Globus pallidus (tissue), 1 donor: ENCODE data around the gene YBEY.
A peak's percentile ranks its signal among the peaks of the same experiment; 100 is the strongest.
"Not testable (repeated sequence)": the region's sequence is repeated elsewhere in the genome, so short reads cannot be mapped to it uniquely, and the experiment has no call there.

ENCODE experiments used
- DNase-seq: peaks from one replicate; pipeline ENCODE4 v3.0.0-alpha.2; 2015; ENCODE audit warnings: low spot score

The YBEY gene, protein sequence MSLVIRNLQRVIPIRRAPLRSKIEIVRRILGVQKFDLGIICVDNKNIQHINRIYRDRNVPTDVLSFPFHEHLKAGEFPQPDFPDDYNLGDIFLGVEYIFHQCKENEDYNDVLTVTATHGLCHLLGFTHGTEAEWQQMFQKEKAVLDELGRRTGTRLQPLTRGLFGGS

DNA sequence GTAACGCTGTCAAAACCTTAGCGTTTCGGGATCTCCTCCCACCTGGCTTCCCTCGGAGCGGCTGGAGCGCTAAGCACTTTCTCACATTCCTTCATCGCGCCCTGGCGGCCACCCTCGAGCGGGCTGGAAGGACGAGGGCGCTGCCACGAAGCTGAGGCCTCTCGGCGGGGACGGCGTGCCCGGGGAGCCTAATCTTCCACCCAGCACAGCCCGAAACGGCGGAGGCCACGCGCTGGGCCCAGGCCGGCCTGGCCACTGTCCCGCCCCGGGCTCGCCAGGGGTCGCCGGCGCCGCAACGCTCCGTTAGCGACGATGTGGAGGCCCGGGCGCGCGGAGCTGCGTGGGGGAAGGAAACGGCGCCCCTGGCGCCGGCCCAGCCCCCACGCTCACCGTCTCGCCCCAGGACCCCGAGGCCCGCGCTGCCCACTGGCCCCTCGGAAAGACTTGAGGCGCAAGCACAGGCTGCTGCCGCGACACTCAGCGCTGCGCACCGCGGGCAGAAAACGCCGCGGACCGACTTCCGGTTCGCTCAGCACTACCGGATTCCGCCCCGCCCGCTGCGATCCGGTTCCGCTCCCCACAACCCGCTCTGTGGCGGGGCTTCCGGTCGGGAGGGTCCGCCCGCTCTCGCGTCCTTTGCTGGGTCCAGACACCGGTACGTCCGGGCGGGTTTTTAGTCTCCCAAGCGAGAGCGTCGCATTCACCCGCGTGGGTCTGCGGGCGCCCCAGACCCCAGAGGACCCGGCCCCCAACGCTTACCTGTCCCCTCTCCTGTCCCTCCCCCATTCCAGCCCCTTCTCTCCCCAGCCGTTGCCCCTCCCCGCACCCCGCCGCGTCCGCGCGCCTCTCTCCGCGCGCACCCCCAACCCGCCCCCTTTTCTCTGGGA is at the start of gene YBEY:
TSS of gene YBEY (plus strand) at position 582 of the 887 bp plus-strand sequence. CDS start 572 bp downstream, outside the sequence.
- peak; percentile 85 for DNase-seq

DNA sequence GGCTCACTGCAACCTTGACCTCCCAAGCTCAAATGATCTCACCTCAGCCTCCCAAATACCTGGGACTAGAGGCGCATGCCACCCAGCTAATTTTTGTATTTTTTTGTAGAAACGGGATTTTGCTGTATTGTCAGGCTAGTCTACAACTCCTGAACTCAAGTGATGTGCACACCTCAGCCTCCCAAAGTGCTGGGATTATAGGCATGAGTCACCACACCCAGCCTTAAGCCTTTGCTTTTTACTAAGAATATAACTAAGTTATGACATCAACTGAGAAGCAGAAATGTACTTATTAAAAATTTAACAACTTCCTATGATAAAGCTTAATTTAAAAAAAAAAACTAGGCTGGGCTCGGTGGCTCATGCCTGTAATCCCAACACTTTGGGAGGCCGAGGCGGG is 48.7 kb upstream of the YBEY start:
- no peak for DNase-seq

DNA sequence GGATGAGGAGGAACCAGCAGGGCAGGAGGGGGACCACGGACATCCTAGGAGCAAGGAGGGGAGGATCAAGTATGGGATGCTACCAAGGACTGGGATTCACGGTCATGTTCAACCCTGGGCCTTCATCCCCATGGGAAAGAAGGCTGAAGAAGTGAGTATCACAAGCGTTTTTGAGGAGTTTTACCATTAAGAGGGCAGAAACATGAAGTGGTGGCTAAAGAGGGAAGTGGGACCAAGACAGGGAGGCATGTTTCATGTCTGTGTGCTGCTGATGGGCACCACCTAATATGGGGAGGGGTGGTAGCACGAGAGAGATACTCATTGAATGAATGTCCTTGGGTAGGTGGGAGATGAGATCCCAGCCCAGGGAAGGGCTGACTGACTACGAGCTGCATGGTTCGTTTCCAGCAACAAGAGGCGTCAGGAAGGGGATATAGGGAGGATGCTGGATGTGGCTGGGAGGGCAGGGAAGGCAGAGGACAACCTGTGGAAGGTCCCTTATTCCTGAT is 46.3 kb upstream of the YBEY start:
- DNase-seq: no peak

DNA sequence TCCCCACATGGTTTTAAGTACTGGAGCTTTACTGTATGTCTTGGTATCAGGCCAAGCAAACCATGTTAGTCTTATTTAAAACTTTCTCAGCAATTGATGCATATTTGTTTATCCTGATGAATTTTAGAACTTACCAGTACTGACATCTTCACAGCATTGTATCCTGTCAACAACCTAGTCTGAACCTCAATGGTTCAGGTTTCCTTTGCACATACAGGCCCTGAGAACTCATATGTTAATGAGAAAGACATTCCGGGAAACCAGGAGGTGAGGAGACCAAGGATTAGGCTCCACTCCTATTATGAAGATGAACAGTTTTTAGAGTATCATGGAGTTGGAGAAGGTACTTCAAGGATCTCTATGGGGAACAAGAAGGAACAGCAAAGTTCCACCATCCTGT is 44.6 kb upstream of the YBEY start:
- DNase-seq: not testable (repeated sequence)

DNA sequence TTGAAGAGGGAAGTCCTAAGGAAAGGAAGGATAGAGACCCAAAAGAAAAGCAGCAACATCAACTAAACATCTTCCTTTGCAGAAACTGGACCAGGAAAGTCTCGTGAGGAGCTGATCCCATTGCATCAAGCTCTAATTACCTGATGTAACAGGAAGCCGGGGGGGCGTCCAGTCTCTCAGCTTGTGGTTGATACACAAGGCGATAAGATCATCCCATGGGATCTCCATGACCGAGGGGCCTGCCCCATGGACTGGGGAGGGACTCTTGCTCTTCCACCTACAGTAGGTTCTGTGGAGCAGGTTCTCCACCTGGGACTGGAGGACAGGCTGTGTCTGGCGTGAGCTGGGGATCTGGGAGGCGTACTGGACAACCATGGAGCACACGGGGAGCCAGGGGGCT is 42.8 kb upstream of the YBEY start:
- DNase-seq: no peak

DNA sequence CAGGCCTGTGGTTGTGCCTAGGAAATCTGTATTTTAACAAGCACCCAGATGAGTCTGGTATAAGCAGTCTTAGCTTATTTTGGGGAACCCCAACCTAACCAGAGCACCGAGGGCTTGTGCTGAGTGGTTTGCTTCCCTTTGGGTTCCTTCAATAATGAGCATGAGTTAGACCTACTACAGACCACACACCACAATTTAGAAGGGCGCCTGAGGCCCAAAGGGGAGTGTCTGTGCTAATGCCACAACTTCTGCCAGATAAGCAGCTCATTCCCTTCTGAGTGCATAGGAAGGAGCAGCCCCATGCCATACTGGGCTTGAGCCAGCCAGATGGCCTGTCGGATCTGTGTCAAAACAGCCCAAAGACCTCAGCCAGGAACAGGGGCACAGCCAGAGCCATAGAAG is 42.2 kb upstream of the YBEY start:
- DNase-seq: no peak

DNA sequence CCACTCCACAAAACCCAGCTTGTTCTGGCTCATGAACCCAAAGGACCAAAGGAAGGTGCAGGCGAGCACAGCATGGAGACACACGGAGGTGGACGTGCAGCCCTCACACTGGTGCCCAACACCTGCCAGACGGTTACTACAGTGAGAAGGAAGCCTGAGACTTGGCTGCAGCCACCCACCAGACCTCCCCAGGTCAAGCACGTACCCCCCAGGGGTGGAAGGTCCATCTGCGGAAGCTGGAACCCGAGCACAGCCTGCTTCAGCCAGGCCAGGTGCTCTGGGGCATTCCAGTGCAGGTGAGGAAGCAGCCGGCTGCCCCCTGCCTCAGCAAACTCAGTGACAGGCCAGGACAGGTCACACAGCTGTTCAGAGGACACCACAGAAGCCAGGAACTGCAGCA is 41.5 kb upstream of the YBEY start:
- no peak for DNase-seq

DNA sequence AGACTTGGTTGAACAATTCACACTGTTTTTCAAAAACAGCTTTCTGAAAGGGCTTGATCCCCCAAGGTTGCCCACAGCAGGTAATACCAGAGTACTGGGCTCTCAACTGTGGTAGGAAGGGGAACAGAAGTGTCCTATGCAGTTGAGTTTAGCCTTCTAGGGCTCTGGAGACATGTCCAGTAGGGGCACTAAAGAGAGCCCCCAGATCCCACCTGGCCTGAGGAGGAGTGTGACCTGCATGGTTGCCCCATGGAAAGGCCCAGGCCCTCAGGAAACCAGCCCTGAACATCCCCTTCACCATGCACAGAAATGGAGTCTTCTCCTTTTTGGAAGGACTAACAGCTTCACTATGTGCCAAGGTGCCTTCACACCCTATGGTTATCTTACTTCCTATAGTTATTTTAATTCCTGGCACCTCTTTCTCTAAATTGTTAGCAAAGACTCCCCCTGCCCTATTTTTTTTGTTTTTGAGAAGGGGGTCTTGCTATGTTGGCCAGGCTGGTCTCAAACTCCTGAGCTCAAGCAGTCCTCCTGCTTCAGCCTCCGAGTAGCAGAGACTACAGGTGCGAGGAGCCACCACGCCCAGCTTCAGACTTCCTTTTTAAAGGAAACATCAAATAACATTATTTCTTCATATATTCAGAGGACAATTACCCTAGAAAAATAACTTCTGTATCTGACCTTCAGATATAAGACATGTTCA is 40.8 kb upstream of the YBEY start:
- no peak for DNase-seq

DNA sequence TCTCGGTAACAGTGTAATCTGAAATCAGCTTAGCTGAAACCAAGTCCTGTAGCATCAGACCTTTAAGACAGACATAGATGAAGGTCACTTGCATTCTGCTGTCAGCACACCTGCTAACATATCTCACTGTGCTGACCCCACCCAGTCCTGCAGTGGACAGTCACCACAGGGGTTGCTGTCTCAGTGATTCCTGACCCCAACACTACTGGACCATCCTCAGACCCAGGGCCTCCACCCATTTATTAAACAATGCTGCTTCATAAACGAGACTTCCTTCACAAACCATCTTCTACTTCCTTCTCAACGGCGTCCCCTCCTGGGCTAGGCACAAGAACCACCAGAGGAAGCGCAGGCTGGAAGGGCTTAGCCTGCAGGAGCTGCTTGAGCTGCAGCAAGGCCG is 39.8 kb upstream of the YBEY start:
- DNase-seq: no peak

DNA sequence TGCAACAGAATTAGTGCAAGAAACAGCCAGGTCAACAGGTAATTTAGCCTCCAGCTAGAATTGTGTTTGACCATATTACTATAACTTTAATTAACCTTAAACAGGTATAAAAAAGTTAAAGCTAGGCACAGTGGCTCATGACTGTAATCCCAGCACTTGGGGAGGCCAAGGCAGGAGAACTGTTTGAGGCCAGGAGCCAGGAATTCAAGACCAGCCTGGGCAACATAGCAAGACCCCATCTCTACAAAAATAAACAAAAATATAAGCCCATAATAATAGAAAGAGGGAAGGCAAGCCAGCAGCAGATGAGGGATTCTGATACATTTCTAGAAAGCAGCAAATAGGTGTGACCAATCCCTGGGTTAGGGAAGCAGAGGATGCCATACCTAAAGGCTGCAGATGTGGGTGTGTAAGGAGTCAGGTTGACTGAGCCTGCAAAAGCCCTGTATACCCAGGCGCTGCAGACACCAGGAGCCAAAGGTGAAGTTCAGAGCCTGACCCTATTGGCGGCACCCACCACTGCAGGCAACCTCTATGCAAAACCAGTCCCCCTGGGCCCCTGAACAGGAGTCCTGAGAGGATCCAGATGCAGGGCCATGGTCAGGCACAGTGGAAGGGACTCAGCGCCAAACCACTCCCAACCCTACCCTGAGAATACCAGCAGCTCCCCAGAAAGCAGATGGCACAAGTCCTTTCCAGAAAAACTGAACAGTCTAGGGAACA is 38.3 kb upstream of the YBEY start:
- no peak for DNase-seq

DNA sequence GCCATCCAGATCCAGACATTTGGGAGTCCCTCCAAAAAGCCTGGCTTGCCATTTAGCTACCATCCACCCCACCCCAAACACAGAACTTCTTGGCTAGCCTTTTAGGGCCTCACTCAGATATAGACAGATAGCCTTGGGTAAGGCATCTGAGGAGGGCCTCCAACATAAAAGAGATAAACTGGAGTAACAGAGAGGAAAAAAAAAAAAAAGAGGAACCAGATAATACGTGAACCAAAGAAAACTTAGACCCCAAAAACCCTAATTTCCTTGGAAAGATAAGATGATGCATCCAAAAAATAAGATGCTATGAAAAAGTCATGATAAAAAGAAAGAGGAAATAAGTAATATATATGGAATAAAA is 37.7 kb upstream of the YBEY start:
- no peak for DNase-seq

DNA sequence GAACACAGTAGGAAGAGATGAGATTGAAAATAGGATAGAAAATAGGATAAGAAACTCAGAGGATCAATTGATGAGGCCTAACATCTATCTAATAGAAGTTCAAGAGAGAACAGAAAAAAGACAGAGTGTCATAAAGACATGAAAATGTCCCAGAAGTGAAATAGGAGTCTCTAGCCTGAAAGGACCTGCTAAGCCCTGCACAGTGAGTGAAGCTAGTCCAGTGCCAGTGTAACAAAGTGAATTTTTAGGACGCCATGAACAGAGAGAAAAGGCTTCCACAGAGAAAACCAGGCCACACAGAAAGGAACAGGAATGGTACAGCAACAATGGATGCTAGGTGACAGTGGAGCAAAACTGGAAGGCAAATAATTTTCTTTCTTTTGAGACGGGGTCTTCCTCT is 37.3 kb upstream of the YBEY start:
- DNase-seq: no peak

DNA sequence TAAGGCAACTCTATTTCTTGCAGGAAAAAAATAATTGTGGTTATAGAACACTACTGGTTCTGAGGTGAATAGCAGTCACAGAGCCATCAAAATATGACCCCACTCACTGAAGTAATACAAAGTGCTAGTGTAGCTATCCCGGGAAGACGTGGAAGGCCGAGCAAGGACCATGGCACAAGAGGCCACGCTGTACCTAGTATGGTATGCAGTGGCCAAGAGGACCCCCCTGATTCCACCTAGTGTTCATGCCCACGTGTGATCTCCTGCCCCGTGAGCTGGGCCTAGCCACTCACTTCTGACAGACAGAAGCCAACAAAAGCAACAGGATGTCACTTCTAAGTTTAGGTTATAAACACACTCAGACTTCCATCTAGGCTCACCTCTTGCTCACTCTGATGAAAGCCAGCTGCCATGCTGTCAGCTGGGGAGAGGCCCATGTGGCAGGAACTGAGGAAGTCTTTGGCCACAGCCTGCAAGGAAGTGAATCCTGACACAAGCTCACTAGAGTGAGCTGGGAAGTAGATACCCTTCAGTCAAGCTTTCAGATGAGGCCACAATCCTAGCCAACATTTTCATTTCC is 35.9 kb upstream of the YBEY start:
- no peak for DNase-seq

DNA sequence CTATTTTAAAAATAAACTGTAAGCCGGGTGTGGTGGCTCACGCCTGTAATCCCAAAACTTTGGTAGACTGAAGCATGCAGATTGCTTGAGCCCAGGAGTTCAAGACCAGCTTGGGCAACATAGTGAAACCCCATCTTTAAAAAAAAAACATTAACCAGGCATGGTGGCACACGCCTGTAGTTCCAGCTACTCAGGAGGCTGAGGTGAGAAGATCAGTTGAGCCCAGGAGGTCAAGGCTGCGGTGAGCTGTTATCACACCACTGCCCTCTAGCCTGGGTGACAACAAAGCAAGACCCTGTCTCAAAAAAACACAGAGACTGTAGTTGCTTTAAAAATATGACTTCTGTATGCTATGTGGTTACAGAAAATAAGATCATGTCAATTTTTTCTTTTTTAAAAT is 33.3 kb upstream of the YBEY start:
- no peak for DNase-seq

DNA sequence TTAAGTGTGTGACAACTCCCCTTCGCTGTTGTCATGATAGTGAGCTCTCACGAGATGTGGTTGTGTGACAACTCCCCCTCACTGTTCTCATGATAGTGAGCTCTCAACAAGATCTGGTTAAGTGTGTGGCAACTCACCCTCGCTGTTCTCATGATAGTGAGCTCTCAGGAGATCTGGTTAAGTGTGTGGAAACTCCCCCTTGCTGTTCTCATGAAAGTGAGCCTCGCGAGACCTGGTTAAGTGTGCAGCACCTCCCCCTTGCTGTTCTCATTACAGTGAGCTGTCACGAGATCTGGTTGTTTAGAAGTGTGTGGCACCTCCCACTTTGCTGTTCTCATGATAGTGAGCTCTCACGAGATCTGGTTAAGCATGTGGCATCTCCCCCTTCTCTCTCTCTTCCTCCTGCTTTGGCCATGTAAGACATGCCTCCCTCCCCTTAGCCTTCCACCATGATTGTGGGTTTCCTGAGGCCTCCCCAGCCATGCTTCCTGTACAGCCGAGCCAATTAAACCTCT is 32.5 kb upstream of the YBEY start:
- DNase-seq: no peak

DNA sequence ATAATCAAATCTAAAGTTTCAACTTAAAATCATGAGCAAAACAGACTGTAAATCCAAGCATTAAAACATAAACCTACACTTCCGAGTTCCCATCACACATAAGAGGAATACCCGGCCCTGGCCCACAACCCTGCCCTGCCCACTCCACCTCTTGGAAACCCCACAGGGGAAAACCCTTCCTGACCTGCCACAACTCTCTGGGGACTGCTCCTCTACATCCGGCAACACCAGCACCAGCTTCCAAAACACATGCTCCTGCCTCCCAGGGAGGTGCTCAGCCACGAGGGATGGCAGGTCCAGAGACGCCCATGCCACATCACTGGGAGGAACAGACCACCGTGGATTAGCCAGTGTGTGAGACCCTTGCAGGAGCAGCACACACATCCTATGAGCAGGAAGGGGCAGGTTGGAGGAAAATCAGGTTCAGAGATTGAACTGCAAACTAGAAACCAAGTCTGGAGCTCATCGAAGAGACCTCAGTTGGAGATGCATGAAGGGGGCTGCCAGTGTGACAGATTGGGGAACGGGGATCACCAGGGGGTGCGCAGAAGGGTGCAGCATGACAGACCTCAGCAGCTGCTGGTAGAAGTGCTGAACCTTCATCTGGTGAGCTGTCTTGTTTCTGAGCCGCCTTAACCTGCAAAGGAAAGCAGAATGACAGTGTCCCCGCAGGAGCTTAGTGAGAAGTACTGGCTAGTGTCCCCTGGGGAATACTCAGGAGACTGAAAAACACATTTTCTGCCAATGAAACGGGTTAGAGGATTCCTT is 31.8 kb upstream of the YBEY start:
- DNase-seq: no peak

DNA sequence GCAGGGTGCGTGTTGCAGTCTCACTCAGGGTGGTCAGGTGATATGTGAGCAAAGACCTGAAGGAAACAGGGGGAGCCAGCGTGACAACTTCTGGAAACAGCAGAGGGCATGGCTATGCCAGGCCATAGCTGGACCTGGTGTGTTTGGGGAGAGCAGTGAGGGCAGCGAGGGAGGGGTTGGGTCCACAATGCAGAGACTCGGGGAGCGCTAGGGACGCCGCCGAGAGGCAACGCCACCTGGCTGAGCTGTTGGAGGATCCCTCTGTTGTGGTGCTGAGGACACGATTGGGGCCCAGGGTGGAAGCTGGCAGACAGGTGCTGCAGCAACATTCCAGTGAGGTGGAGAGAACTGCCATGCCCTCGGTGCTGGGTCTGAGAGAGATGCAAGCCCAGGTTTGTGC is 31.0 kb upstream of the YBEY start:
- no peak for DNase-seq

DNA sequence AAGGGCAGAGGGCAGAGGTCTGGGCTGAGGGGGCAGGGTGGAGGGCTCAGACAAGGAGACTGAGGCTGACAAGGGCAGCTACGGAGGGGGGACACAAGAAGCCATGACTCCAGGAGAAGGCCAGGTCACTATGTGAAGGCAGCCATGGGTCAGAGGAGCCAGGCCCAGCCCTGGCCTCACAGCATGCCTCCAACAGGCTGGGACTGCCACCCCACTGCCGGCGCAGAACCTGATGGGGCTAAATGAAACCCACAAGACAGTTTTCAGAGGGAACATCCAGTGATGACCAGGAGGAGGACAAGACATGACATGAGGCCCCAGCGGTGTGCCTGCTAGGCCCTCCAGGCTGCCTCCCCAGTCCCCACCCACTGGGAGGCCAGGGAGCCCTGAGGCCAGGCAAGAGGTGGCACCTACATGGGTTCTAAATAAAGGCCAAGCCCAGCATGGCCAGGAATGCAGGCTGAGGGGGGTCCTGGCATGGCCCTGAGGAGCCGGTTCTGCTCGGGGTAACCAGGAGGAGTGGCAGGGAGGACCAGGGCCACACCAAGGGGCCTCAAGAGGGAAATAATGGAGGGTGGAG is 30.3 kb upstream of the YBEY start:
- no peak for DNase-seq

DNA sequence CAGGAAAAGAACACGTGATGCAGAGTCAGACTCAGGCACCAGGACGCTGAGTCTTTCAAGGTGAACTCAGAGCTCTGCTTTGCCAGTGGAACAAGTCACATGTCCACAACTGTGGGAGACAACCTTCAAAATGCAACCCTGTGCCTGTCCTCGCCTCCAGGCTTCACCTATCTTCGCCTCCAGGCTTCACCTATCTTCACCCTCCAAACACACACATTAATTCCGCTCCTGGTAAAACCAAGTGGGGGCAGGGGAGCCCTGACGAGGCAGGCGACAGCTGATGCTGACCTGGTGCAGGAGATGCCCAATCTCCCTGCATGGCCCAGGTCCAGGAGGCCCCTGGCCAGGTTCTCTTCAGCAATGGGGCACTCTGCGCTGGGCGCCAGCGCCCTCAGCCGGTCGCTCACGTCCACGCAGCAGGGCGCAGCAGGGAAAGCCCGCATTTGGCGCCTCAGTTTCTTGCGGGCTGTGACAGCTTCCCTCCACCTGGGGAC is 29.6 kb upstream of the YBEY start:
- DNase-seq: no peak

DNA sequence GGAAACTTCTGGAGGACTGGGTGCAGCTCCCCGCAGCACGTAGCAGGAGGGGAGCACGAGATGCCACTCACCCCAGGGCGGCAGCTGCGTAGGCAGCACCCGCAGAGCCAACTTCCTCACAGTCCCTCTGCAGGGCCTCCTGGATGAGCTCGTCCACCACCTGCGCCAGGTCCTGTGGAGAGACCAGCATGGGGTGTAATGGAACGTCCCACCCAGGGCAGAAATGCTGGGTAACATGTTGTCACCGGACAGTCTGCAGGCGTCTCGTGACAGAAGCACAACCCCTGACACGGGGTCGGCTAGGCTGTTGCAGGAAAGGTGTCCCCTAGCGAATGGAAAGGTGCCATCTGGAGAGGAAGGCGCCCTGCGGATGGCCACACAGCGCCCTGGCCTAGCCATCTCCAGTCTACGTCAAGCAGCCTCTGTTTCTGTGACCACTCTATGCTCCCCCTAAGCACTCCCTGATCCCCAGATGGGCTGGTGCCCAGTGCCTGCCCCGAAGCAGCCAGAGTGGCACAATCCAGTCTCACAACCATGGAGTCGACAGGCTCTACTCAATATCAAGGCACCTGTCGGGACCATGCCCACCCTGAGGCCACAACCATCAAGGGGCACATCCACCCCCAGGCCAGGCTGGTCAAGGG is 22.0 kb upstream of the YBEY start:
- DNase-seq: no peak
